Neural progenitor cell (in vitro differentiated cells): Measurements from ENCODE around the gene GREB1L. TPM values are rescaled to one million over a fixed set of nuclear protein-coding genes. Genes with fewer than 3 reads are reported as not detected.
A peak's percentile ranks its signal among the peaks of the same experiment; 100 is the strongest.
"Not testable (repeated sequence)": the region's sequence is repeated elsewhere in the genome, so short reads cannot be mapped to it uniquely, and the experiment has no call there.

Experiments used
- DNase-seq: peaks from one replicate; pipeline ENCODE4 v3.0.0-alpha.2; 2016; ENCODE audit warnings: low spot score
- H2AFZ ChIP-seq: fragments of 200-600 bp; sonication (generic); replicated peaks from 2 replicates; pipeline ENCODE4 v1.6.1; 2016; ENCODE audit warnings: antibody characterized with exemption
- H3F3A ChIP-seq: fragments of 200-600 bp; sonication (generic); 2 replicates; pipeline ENCODE4 v1.6.1; 2016; ENCODE audit warnings: antibody characterized with exemption, low read depth
- H3K27ac ChIP-seq: fragments of 200-600 bp; sonication (generic); 2 replicates; pipeline ENCODE4 v1.5.1; 2016; ENCODE audit warnings: mild to moderate bottlenecking
- H3K27me3 ChIP-seq: fragments of 200-600 bp; sonication (generic); 2 replicates; pipeline ENCODE4 v1.6.1; 2016; ENCODE audit warnings: mild to moderate bottlenecking, moderate library complexity
- H3K36me3 ChIP-seq: fragments of 200-600 bp; sonication (generic); 2 replicates; pipeline ENCODE4 v1.5.1; 2016
- H3K4me1 ChIP-seq: fragments of 200-600 bp; sonication (generic); 2 replicates; pipeline ENCODE4 v1.6.1; 2016; ENCODE audit warnings: mixed run types
- H3K4me2 ChIP-seq: fragments of 200-600 bp; sonication (generic); 2 replicates; pipeline ENCODE4 v1.6.1; 2016
- H3K4me3 ChIP-seq: fragments of 200-600 bp; sonication (generic); 2 replicates; pipeline ENCODE4 v1.5.1; 2016
- H3K79me2 ChIP-seq: fragments of 200-600 bp; sonication (generic); 2 replicates; pipeline ENCODE4 v1.6.1; 2016; ENCODE audit warnings: low read depth
- H3K9ac ChIP-seq: fragments of 200-600 bp; sonication (generic); 2 replicates; pipeline ENCODE4 v1.6.1; 2016
- H3K9me3 ChIP-seq: fragments of 200-600 bp; sonication (generic); 2 replicates; pipeline ENCODE4 v1.5.1; 2016; ENCODE audit warnings: low read depth
- H4K20me1 ChIP-seq: fragments of 200-600 bp; sonication (generic); 2 replicates; pipeline ENCODE4 v1.6.1; 2016; ENCODE audit warnings: low read depth
- H3K27ac Mint-ChIP-seq: 3 replicates; pipeline ENCODE4 v1.8.0; 2021; ENCODE audit warnings: mixed read lengths
- H3K27me3 Mint-ChIP-seq: 2 replicates; pipeline ENCODE4 v1.8.0; 2022; ENCODE audit warnings: low read depth, mild to moderate bottlenecking, inconsistent platforms, moderate library complexity, mixed read lengths; ENCODE audit not compliant: insufficient read depth
- H3K36me3 Mint-ChIP-seq: 3 replicates; pipeline ENCODE4 v1.8.0; 2021; ENCODE audit warnings: mixed read lengths
- H3K4me1 Mint-ChIP-seq: 3 replicates; pipeline ENCODE4 v1.8.0; 2021; ENCODE audit warnings: mixed read lengths
- H3K4me3 Mint-ChIP-seq: 3 replicates; pipeline ENCODE4 v1.8.0; 2021; ENCODE audit warnings: mild to moderate bottlenecking, moderate library complexity, mixed read lengths
- H3K9me3 Mint-ChIP-seq: 3 replicates; pipeline ENCODE4 v1.8.0; 2020; ENCODE audit warnings: mixed read lengths
- EZH2 ChIP-seq: fragments of 200-600 bp; sonication (generic); IDR thresholded peaks from 2 replicates; pipeline ENCODE4 v1.6.1; 2017; ENCODE audit warnings: antibody characterized with exemption, mild to moderate bottlenecking, moderate library complexity
- EZH2phosphoT487 ChIP-seq: fragments of 200-600 bp; sonication (generic); IDR thresholded peaks from 2 replicates; pipeline ENCODE4 v1.6.1; 2017; ENCODE audit warnings: antibody characterized with exemption
- total RNA-seq: library from RNA; depleted of rRNA; stranded (reverse); fragments of >200 nt; gene quantifications from 2 replicates; pipeline ENCODE4 v1.2.3, GENCODE V29; 2015; ENCODE audit warnings: low replicate concordance
- TF ChIP-seq, protein P1 (sequence below): fragments of 200-600 bp; sonication (generic); IDR thresholded peaks from 2 replicates; pipeline ENCODE4 v1.5.1; 2017; ENCODE audit warnings: antibody characterized with exemption, mild to moderate bottlenecking

The GREB1L gene
- total RNA-seq, 1 donor from 2014 or later = 278 TPM

DNA sequence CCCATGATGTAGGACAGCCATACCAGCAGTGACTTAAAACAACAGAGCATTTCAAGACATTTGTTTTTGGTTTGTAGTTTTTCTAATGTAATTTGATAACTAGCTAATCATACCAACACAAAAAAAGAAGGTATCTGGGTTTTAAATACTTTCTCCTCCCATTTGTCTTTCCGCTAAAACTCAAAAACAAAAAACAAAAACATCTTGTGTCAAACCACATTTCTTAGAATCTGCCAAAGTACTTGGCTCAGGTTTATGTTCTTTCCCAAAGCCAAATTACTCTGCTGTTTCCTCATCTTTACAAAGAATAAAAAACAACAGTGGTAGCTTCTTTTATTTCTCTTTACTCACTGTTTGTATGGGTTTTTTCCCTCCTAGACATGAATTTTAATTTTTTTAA is 71.5 kb downstream of the GREB1L start:
- H3K9ac ChIP-seq = no peak overlapping the region
- peak overlapping the region; percentile 34 for H3K27ac ChIP-seq
- no peak overlapping the region for H2AFZ ChIP-seq
- TF ChIP-seq, protein P1, sequence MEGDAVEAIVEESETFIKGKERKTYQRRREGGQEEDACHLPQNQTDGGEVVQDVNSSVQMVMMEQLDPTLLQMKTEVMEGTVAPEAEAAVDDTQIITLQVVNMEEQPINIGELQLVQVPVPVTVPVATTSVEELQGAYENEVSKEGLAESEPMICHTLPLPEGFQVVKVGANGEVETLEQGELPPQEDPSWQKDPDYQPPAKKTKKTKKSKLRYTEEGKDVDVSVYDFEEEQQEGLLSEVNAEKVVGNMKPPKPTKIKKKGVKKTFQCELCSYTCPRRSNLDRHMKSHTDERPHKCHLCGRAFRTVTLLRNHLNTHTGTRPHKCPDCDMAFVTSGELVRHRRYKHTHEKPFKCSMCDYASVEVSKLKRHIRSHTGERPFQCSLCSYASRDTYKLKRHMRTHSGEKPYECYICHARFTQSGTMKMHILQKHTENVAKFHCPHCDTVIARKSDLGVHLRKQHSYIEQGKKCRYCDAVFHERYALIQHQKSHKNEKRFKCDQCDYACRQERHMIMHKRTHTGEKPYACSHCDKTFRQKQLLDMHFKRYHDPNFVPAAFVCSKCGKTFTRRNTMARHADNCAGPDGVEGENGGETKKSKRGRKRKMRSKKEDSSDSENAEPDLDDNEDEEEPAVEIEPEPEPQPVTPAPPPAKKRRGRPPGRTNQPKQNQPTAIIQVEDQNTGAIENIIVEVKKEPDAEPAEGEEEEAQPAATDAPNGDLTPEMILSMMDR = no peak
- no peak for TF ChIP-seq EZH2phosphoT487
- TF ChIP-seq EZH2 = no peak
- H3K36me3 ChIP-seq = no peaks in the 10 kb centered on the region
- Mint-ChIP-seq H3K4me1 (peaks cover 22% of the 10 kb centered on the region), H3K36me3 (peaks cover 16% of the 10 kb centered on the region), H3K27ac (no peak overlapping the region), H3K27me3 (no peaks in the 10 kb centered on the region), H3K4me3 (no peak overlapping the region), H3K9me3 (no peaks in the 10 kb centered on the region)
- peaks cover 92% of the 10 kb centered on the region for H4K20me1 ChIP-seq
- H3K27me3 ChIP-seq = no peaks in the 10 kb centered on the region
- no peak for DNase-seq
- peaks cover 51% of the 10 kb centered on the region for H3F3A ChIP-seq
- H3K4me2 ChIP-seq = no peak overlapping the region
- peaks cover 27% of the 10 kb centered on the region for H3K4me1 ChIP-seq
- no peak overlapping the region for H3K4me3 ChIP-seq
- no peaks in the 10 kb centered on the region for H3K9me3 ChIP-seq
- H3K79me2 ChIP-seq = peaks cover 100% of the 10 kb centered on the region

DNA sequence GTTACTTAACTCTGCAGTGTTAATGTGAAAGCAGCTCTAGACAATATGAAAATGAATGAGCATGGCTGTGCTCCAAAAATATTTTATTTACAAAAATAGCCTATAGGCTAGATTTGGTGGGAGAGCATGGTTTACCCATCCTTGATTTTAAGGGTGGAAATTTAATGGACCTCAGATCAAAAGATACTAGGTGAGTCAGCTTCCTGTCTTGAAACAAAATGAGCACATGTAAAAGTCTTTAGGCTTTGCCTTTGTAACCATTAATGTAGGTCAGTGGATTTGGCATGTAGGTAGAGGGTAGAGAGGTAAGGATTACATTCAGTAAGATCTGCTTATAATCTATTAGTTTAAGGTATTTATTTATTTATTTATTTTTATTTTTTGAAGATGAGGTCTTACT is 72.7 kb downstream of the GREB1L start:
- no peak overlapping the region for H3K4me2 ChIP-seq
- DNase-seq = no peak
- H4K20me1 ChIP-seq = peaks cover 81% of the 10 kb centered on the region
- peak overlapping the region; percentile 34 for H3K27ac ChIP-seq
- no peak overlapping the region for H3K9ac ChIP-seq
- TF ChIP-seq, protein P1 = no peak
- TF ChIP-seq EZH2 (no peak), EZH2phosphoT487 (no peak)
- peaks cover 7% of the 10 kb centered on the region for H3K36me3 ChIP-seq
- H3F3A ChIP-seq = peaks cover 55% of the 10 kb centered on the region
- no peaks in the 10 kb centered on the region for H3K9me3 ChIP-seq
- H3K4me1 ChIP-seq = peaks cover 27% of the 10 kb centered on the region
- Mint-ChIP-seq H3K27ac (no peak overlapping the region), H3K36me3 (peaks cover 20% of the 10 kb centered on the region), H3K4me3 (no peak overlapping the region), H3K9me3 (peaks cover 6% of the 10 kb centered on the region), H3K27me3 (no peaks in the 10 kb centered on the region), H3K4me1 (peaks cover 18% of the 10 kb centered on the region)
- H3K79me2 ChIP-seq = peaks cover 100% of the 10 kb centered on the region
- no peak overlapping the region for H3K4me3 ChIP-seq
- no peaks in the 10 kb centered on the region for H3K27me3 ChIP-seq
- H2AFZ ChIP-seq = no peak overlapping the region

DNA sequence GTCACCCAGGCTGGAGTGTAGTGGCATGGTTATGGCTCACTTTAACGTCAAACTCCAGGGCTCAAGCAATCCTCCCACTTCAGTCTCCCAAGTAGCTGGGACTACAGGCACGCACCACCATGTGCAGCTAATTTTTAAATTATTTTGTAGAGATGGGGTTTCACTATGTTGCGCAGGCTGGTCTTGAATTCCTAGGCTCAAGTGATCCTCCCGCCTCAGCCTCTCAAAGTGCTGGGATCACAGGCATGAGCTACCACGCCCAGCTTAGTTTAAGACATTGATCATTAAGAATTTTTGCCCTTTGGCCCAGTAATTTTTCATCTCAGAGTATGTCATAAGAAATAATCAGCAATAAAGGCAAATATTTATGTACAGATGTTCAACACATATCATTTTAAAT is 73.1 kb downstream of the GREB1L start:
- peaks cover 18% of the 10 kb centered on the region for H3K36me3 Mint-ChIP-seq
- Histone ChIP-seq H3K79me2 (peaks cover 100% of the 10 kb centered on the region), H3K4me1 (peaks cover 27% of the 10 kb centered on the region), H4K20me1 (peaks cover 77% of the 10 kb centered on the region), H3K4me2 (peak overlapping the region; percentile 48), H3K27ac (peak overlapping the region; percentile 7), H3F3A (peaks cover 58% of the 10 kb centered on the region)
- H3K4me3 ChIP-seq, H3K9ac ChIP-seq, DNase-seq, H3K36me3 ChIP-seq, H3K27ac Mint-ChIP-seq, H3K9me3 Mint-ChIP-seq, H3K4me3 Mint-ChIP-seq, H3K9me3 ChIP-seq, H3K27me3 ChIP-seq, H2AFZ ChIP-seq, H3K27me3 Mint-ChIP-seq: not testable (repeated sequence)
- H3K4me1 Mint-ChIP-seq = peaks cover 18% of the 10 kb centered on the region

DNA sequence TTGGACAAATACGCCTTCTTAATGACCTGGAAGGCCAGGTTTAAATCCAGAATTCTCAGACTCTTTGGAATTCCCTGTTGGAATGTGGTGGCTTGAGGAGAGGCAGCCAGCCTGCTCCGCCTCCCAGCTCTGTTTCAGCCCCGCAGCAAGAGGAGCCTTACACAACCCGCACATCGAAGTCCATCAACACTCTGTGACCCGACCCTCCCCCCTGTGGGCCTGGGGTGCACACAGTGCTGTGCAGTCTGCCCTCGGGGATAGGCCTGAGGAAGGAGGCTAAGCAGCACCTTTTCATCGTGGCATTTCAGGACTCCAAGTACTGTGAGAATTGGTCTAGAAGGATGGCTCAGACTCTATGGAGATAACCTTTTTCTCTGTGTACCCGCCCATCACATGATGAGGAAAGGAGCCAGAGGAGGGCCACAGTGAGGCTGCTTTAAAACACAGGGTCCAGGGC is 73.7 kb downstream of the GREB1L start:
- Mint-ChIP-seq H3K27me3 (no peaks in the 10 kb centered on the region), H3K4me3 (peak overlapping the region; percentile 46), H3K4me1 (peaks cover 18% of the 10 kb centered on the region), H3K27ac (peak overlapping the region; percentile 89), H3K9me3 (peaks cover 11% of the 10 kb centered on the region), H3K36me3 (peaks cover 18% of the 10 kb centered on the region)
- no peak overlapping the region for H3K9ac ChIP-seq
- H3K4me3 ChIP-seq = no peak overlapping the region
- TF ChIP-seq EZH2 = no peak
- TF ChIP-seq, protein P1 = peak; percentile 3
- H3K4me1 ChIP-seq = peaks cover 27% of the 10 kb centered on the region
- H3F3A ChIP-seq = peaks cover 54% of the 10 kb centered on the region
- peaks cover 8% of the 10 kb centered on the region for H3K36me3 ChIP-seq
- peaks cover 100% of the 10 kb centered on the region for H3K79me2 ChIP-seq
- peak; percentile 69 for DNase-seq
- H3K27me3 ChIP-seq = no peaks in the 10 kb centered on the region
- H4K20me1 ChIP-seq = peaks cover 72% of the 10 kb centered on the region
- peak overlapping the region; percentile 48 for H3K4me2 ChIP-seq
- H3K9me3 ChIP-seq = no peaks in the 10 kb centered on the region
- H3K27ac ChIP-seq = peak overlapping the region; percentile 7
- H2AFZ ChIP-seq = no peak overlapping the region
